ENCODE measurements around the gene VWA7.
A peak's percentile ranks its signal among the peaks of the same experiment; 100 is the strongest.
"Not testable (repeated sequence)": the region's sequence is repeated elsewhere in the genome, so short reads cannot be mapped to it uniquely, and the experiment has no call there.

The VWA7 gene

GRCh38 chr6:31801031-31801927 is 24.2 kb upstream of the VWA7 start:
- DNase-seq, result not testable (repeated sequence)

DNA sequence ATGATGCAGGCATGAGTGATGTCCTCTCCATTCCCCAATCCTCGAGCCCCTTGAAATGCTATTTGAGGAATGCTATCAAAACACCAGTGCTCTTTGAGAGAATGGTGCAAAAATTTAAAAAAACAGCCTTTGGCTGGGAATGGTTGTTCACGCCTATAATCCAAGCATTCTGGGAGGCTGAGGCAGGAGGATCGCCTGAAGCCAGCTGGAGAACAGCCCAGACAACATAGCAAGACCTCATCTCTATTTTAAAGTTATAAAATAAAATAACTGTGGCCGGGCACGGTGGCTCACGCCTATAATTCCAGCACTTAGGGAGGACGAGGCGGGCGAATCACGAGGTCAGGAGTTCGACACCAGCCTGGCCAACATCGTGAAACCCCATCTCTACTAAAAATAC is 22.7 kb upstream of the VWA7 start:
- no peak for DNase-seq

DNA sequence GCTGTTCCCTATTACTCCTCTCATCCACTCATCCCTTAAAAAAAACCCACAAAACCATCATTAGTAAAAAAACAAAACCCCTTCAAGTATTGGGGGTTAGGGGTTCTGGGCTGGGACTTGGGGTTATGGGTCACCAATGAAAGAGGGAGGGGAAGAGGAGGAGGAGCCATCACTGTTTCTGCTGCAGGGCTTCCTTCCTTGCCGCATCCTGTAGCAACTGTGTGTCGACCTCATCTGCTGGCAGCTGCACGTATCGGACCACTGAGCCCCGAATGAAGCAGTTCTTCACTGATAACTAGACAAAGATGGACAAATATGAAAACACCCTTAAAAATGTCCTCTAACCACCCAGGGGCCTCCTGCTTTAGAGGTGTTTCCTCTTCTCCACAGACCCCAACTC is 20.5 kb upstream of the VWA7 start:
- DNase-seq, result peak; percentile 47

DNA sequence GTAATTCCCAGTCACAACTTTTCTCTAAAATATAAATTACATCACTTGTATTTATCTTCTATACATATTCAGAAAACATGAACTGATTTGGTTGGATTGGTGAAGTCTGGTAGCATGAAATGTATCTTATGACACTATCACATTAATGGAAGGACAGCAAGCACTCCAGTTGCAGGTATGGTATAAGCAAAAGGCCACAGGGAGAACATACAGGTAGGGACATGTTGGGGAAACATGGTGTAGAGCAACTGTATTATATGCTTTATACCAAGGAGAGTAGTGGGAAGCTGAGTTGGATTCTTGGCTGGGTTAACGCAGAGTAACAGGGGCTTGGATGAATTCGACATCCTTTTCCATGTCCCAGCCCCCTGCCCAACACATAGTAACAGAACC is 19.9 kb upstream of the VWA7 start:
- DNase-seq, result no peak

DNA sequence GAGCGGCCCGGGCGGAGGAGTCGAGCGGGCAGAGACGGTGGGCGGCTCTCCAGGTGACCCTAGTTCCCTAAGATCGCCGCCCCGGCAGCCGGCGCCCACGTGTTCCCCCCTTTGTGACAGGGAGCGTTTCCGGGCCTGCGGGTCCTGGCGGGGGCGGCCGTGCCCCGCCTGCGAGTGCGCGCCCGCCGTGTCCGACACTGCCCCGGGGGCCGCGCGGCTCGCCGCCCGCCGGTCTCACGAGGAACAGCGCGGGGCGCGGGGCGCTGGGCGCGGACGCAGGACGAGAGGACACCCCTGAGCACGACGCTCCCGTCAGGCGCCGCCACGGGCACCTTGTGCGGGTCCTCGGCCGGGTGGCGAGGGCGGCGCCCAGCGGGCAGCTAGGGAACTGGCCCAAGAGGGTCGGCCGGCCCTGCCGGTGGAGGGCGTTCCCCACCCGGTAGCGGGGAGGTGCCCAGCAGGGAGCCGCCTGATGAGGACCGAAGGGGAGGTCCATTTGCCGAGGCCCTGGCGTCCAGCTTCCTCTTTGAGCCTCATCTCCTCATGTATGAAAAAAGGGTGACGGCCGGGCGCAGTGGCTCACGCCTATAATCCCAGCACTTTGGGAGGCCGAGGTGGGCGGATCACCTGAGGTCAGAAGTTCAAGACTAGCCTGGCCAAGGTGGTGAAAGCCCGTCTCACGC is 18.6 kb upstream of the VWA7 start, which contains the start of gene VARS1:
Gene VARS1 (minus strand): TSS at position 137 of the 683 bp plus-strand sequence. CDS start 535 bp downstream, outside the sequence.
- DNase-seq, result peak; percentile 83

DNA sequence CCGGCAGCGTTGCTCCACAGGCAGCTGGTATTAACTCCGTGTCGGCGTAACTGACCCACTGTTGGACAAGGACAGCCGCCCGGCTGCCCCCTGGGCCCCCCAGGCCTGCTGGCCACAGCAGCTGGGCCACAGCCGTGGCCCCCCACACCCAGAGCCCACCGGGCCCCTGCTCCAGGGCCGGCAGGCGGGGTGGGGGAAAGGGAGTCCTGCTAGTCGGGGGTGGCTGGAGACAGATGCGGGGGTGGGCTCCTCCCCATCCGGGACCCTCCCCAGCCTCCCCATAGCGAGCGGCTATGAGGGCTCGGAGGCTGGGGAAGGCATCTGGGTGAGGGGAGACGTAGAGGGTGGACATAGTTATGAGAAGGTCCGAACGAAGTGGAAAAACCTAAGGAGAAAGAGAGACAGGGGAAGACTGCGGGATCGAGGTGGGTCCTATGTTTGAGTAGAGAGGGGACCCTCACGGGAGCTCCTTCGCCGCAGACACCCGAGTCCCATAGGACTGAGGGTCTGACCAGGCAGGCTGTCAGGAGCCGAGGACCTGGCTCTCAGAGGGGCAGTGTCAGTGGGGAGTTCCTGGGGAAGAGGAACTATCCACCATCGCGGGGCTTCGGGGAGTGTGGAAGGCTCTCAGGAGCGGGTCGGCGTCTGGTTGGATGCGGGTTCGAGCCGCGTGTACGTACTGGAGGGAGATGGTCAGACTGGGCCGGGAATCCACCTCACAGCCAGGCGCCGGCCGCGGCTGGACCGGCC is 17.9 kb upstream of the VWA7 start:
- no peak for DNase-seq

- DNase-seq, result no peak
Observed at GRCh38 chr6:31794294-31794865, 17.3 kb upstream of the VWA7 start.

DNA sequence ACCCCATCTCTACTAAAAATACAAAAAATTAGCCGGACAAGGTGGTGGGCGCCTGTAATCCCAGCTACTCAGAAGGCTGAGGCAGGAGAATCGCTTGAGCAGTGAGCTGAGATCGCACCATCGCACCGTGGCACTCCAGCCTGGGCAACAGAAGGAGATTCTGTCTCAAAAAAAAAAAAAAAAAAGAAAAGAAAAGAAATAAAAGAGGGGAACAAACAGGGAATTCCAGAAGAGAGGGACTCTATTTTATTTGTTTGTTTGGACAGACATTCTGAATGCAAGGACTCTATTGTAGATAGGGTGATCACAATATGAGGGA is 16.8 kb upstream of the VWA7 start:
- DNase-seq, result not testable (repeated sequence)

- DNase-seq, result no peak
Observed at GRCh38 chr6:31792761-31793171, 15.6 kb upstream of the VWA7 start.

DNA sequence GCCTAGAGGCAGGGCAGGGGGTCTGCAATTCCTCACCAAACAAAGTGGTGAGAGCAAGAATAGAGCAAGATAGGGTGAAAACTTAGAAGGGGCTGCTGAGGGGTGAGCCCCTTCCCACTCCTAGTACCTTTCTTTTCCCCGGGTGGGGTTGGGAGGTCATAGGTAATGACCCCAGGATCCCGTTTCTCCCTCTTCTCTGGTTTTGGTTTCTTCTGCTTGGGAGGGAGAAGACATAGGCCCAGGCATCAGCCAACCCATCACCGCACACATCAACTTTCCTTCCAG is 14.9 kb upstream of the VWA7 start:
- no peak for DNase-seq

GRCh38 chr6:31791324-31792089 is 14.4 kb upstream of the VWA7 start:
- no peak for DNase-seq

DNA sequence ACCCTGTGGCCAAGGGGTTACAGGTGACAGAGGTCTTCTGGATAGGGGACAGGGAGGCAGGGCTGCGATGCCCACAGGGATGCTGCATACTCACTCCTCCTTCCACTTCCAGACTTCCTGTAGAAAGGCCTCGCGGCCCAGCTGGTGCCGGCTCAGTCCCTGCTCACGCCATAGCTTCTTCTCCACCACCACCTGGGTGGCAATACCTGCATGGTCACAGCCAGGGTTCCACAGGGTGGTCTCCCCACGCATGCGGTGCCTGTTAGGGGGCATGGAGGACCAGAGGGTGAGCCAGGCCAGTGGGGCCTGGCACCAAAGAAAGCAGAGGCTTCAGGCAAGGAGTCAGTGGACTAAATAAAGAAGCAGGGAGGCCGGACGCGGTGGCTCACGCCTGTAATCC is 8.3 kb upstream of the VWA7 start:
- no peak for DNase-seq

- DNase-seq, result no peak
Observed at GRCh38 chr6:31784098-31784925, 7.2 kb upstream of the VWA7 start.

GRCh38 chr6:31782126-31782855 is 5.2 kb upstream of the VWA7 start:
- DNase-seq, result no peak

DNA sequence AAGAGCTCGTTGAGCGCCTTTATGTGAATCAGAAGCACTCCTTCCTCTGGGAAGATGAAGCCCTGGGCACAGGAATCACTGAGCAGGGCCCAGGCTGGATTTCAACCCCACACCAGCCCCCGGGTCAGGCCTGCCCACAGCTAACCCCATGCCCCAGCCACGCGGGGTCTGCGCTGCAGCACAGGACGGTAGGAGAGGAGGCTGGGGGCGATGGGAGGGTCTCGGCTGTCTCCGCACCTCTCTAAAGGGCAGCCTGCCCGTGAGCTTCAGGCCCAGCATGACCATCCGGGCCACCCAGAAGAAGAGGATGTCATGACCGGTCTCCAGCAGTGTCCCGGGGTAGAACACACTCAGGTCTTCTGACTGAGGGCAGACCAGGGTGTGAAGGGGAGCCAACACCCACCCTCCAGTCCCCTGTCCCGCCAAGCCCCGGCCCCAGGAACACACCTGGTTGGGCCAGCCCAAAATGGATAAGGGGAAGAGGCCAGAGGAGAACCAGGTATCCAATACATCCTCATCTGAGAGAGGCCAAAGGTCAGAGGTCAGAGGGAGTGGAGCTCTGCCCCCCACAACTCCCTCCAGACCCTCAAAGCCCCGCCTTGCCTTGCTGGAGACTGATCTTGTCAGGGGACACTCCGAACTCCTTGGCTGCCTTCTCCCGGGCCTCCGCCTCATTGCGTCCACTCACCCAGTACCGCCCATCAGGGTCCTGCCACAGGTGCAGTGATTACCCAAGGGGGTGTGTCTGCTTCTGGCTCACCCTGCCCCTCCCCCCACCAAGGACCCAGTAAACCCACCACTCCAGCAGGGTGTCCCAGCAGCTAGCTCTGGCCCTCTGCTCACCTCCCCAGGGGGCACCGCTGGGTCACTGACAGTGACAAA is 4.4 kb upstream of the VWA7 start:
- no peak for DNase-seq

GRCh38 chr6:31780507-31781243 is 3.5 kb upstream of the VWA7 start:
- no peak for DNase-seq

DNA sequence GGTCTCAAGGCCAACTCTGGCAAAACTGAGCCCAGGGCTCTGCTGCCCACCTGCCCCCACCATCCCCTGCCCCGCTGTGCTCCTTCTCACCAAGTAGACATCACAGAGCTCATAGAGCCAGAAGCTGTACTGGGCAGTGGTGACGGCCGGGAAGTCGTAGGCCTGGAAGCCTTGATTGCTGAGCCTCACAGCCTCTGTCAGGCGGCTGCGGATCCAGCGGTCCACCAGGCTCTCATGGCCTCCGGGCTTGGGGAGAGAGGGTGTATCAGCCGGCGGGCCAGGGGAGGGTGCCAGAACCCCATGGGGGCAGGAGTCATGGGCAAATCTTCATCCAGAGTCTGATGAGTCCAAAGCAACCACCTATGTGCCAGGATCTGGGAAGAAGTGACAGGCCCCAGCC is 2.8 kb upstream of the VWA7 start:
- DNase-seq, result no peak

GRCh38 chr6:31778999-31779885 is 2.1 kb upstream of the VWA7 start:
- no peak for DNase-seq
